Ureter (tissue), 1 donor: ENCODE results near the gene CLMP. TPM values are rescaled to one million over a fixed set of nuclear protein-coding genes. Genes with fewer than 3 reads are reported as not detected.
"Not testable (repeated sequence)": the region's sequence is repeated elsewhere in the genome, so short reads cannot be mapped to it uniquely, and the experiment has no call there.

Experiments used
- DNase-seq: peaks from one replicate; pipeline ENCODE4 v3.0.0-alpha.2; 2020; ENCODE audit warnings: low spot score
- total RNA-seq: library from RNA; stranded (reverse); gene quantifications from one replicate; pipeline ENCODE4 v1.2.4, GENCODE V29; 2023
- donor health status: DM: yes; HTN: yes; CAD: no.

The CLMP gene
- total RNA-seq, 1 donor from 2014 or later: 34.4 TPM

GRCh38 chr11:123217897-123218296 lies 22.8 kb upstream of the CLMP start:
- DNase-seq: no peak

DNA sequence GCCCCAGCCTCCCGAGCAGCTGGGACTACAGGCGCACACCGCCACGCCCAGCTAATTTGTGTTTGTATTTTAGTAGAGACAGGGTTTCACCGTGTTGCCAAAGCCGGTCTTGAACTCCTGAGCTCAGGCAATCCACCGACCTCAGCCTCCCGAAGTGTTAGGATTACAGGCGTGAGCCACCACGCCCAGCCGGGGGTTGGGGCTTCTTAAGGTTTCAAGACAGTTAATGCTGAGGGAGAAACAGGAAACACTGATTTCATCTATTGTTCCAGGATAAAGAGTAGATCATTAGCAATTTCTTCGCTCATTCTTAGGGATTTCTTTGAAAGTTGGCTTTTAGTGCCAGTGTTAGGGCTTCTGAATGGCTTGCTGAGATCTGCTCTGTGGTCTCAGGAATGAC lies 21.2 kb upstream of the CLMP start:
- DNase-seq: no peak

DNA sequence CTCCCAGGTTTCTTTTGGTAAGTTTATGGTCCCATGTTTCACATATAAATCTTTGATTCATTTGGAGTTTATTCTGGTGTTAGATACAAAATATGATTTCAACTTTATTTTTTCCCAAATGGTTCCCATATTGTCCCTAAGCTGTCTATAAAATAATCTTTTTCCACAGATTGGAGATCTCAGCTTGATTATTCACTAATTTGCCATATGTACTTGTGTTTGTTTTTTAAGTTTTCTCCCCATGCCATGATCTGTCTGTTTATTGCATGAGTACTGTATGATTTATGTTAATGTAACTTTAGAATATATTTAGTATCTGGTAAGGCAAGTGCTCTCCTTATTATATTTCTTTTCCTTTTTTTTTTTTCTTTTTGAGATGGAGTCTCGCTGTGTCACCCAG lies 19.9 kb upstream of the CLMP start:
- no peak for DNase-seq

GRCh38 chr11:123214396-123214795 lies 19.3 kb upstream of the CLMP start:
- no peak for DNase-seq

DNA sequence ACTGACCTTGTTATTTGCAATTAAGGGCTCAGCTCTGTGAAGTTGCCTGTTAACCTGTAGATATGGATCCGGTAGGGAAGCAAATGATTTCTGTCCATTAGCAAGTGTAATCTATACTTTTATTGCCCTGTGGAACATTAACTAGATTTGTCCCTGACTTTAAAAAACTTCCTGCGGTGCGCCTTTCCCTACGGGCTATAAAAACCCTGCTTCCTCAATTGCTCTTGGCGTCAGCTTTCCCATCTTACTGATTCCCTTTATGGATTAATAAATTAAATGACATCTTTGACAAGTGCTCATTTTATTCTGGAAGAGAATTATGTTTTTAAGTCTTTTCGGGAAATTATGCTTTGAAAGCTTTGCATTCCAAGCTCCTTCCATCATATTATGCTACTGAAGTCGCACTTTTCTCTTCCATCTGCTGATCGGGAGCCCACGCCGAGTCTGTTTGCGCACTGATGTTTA lies 18.3 kb upstream of the CLMP start:
- DNase-seq: no peak

GRCh38 chr11:123212406-123212805 lies 17.4 kb upstream of the CLMP start:
- DNase-seq: no peak

GRCh38 chr11:123211981-123212380 lies 16.9 kb upstream of the CLMP start:
- no peak for DNase-seq

GRCh38 chr11:123211149-123211852 lies 16.3 kb upstream of the CLMP start:
- DNase-seq: no peak

DNA sequence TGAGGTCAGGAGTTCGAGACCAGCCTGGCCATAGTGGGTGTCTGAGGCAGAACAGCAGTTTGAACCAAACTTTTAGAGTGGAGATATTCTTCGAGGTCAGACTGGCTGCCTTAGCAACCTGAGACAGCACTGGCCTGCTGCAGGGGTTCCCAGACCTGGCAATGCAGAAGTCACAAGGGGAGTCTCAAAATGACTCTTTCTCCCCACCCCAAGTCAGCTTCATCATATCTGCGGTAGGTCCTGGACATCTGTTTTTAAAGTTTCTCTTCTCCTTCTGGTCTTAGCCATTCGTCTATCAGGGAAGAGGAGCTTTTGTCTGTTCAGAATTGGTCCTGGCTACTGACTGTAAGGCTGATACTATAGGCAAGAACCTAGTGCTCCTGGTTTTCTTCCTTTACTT lies 14.5 kb upstream of the CLMP start:
- no peak for DNase-seq

- DNase-seq: no peak
These were observed 11.9 kb upstream of the CLMP start for GRCh38 chr11:123206791-123207434.

DNA sequence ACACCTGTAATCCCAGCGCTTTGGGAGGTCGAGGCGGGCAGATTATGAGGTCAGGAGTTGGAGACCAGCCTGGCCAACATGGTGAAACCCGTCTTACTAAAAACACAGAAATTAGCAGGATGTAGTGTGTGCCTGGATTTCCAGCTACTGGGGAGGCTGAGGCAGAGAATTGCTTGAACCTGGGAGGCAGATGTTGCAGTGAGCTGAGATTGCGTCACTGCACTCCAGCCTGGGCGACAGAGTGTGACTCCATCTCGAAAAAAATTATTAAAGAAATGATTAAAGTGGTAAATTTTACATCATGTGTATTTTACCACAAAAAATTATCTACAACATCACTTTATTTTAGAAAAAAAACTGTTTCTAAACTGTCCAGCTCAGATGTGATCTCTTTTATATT lies 11.0 kb upstream of the CLMP start:
- DNase-seq: not testable (repeated sequence)

DNA sequence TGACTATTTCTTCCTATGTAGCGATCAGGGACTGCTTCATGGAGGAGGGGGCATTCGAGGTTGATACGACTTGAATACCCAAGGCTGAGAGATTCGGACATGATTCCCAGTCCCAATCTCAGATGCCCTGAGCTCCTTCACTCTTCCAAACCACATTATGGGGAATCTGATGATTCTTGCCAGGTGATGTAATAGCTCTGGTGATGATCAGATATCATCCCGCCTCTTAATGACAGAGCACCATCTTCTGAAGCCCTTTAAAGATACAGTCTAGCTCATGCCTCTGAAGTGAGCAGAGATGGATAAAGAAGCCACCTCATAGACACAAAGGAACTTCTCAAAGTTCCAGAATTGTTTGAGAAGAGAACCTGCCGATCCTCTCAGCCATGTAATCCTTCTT lies 8.9 kb upstream of the CLMP start:
- DNase-seq: no peak

- no peak for DNase-seq
These were observed 8.4 kb upstream of the CLMP start for GRCh38 chr11:123203471-123203870.

GRCh38 chr11:123202155-123203151 lies 7.4 kb upstream of the CLMP start:
- DNase-seq: peak; percentile 63

DNA sequence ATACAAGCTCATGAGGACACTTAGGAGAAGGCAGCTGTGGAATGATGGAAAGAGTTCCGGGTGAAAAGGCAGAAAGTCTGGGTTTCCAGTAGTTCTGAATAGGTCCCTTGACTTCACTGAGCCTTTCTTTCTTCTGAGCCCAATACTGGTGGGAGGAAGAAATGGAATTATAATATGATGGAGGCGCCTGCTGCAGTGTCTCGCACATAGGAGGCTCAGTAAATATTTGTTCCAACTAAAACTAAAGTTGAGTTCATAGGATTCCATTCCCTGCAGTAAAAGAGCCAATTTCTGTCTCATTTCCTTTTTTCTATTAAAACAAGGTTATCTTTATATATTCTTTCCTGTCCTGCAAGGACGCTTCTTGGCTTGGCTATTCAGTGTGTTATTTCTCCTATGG lies 5.2 kb upstream of the CLMP start:
- no peak for DNase-seq

GRCh38 chr11:123197711-123198110 lies 2.7 kb upstream of the CLMP start:
- no peak for DNase-seq

DNA sequence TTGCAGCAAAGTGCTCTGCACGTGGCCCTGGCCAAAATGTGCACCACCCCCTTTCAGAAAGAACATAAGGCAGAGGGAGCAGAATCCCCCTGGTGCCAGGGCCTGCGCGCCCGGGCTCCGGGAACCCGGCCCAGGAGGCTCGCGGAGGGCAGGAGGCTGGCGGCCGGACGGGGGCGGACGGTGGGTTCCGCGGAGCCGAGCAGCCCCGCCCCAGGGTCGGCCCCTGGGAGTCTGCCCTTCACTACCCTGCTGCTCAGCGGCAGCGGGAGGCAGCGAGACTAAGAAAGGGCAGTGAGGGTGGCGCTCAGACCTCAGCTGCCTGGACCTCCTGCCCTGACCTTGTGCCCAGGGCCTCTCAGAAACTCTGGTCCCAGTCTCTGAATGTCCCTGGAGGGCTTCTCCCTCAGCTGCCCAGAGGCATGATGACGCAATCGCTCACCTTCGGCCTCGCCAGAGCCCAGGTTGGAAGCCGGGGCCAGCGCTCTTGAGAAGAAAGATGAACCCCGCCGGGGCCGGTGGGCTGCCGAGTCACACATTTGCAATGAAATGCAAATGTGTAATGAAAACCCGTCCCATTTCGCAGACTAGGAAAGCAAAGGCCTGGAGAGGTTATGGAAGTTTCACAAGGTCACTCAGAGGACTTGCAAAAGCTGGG lies 1.1 kb upstream of the CLMP start:
- no peak for DNase-seq

- no peak for DNase-seq
These were observed 486 bp downstream of the CLMP start for GRCh38 chr11:123194337-123195187.

GRCh38 chr11:123193742-123194141 lies 1.3 kb downstream of the CLMP start:
- no peak for DNase-seq

DNA sequence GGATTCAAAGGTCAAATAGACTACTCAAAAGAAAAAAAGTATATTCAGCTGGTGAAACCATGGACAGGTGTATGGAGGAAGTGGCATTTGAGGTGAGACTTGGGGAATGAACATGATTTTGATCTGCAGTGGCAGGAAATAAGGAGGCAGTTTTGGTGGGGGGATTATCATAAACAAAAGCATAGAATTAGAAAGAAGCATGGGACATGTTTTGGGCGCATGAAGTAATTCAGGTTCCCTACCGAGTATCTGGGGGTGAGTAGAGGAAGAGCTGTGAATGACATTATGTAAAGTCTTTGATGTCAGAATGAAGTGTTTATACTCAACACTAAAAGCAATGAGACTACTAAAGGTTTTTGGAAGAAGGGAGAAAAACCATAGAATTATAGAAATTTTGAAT lies 3.1 kb downstream of the CLMP start:
- no peak for DNase-seq

- no peak for DNase-seq
These were observed 4.5 kb downstream of the CLMP start for GRCh38 chr11:123190518-123190917.
